ENCODE results near the gene MZT1. TPM values are rescaled to one million over a fixed set of nuclear protein-coding genes. Genes with fewer than 3 reads are reported as not detected.

Gene MZT1
- total RNA-seq: 4.8 and 5.0 TPM in 2 replicates

GRCh38 chr13:72727417-72728289 lies at the start of gene MZT1, which contains the start of gene BORA:
MZT1 (minus strand) TSS chr13:72727629; CDS start chr13:72727602, 27 bp downstream.
BORA (plus strand) TSS chr13:72727923; CDS start chr13:72728941, 1,018 bp downstream.

Other genes starting within 250 kb of the MZT1 start
- gene BORA, start 294 bp upstream of the MZT1 start, total RNA-seq: 1.4 and 2.1 TPM in 2 replicates
- gene DIS3, start 54.3 kb upstream of the MZT1 start, total RNA-seq: 25.5 and 31.2 TPM in 2 replicates
- gene PIBF1, start 54.5 kb upstream of the MZT1 start, total RNA-seq: 28.5 and 29.7 TPM in 2 replicates